Loucy (cell line): ENCODE measurements around the gene ZDHHC13.

Experiments
- H2AFZ ChIP-seq: fragments of 200-600 bp; sonication (generic); 2 replicates; pipeline ENCODE4 v1.6.0; 2016; ENCODE audit warnings: antibody characterized with exemption, mild to moderate bottlenecking, low read length, moderate library complexity
- H3F3A ChIP-seq: fragments of 200-600 bp; 2 replicates; pipeline ENCODE4 v1.6.0; 2016; ENCODE audit warnings: antibody characterized with exemption, low read depth, mild to moderate bottlenecking
- H3K27me3 ChIP-seq: fragments of 200-600 bp; sonication (generic); 2 replicates; pipeline ENCODE4 v1.6.1; 2014; ENCODE audit warnings: low read length, mild to moderate bottlenecking; ENCODE audit not compliant: insufficient read depth, poor library complexity, severe bottlenecking
- H3K36me3 ChIP-seq: fragments of 200-600 bp; sonication (generic); 2 replicates; pipeline ENCODE4 v1.6.1; 2016; ENCODE audit warnings: low read length; ENCODE audit not compliant: insufficient read depth
- H3K4me1 ChIP-seq: fragments of 200-600 bp; sonication (generic); 2 replicates; pipeline ENCODE4 v1.5.1; 2014; ENCODE audit warnings: low read length, mild to moderate bottlenecking; ENCODE audit not compliant: insufficient read depth, poor library complexity, severe bottlenecking
- H3K4me2 ChIP-seq: fragments of 200-600 bp; sonication (generic); 2 replicates; pipeline ENCODE4 v1.6.0; 2014; ENCODE audit warnings: antibody characterized with exemption, low read length, low read depth, mild to moderate bottlenecking; ENCODE audit not compliant: poor library complexity, severe bottlenecking
- H3K4me3 ChIP-seq: fragments of 200-600 bp; sonication (generic); 2 replicates; pipeline ENCODE4 v1.5.1; 2014; ENCODE audit warnings: low read length, mild to moderate bottlenecking, mixed read lengths; ENCODE audit not compliant: poor library complexity, severe bottlenecking
- H3K79me2 ChIP-seq: fragments of 200-600 bp; sonication (generic); 2 replicates; pipeline ENCODE4 v1.6.1; 2014; ENCODE audit warnings: low read length; ENCODE audit not compliant: insufficient read depth
- H3K9ac ChIP-seq: fragments of 200-600 bp; sonication (generic); 2 replicates; pipeline ENCODE4 v1.6.0; 2014; ENCODE audit warnings: mild to moderate bottlenecking, low read depth, low read length, moderate library complexity; ENCODE audit not compliant: poor library complexity, severe bottlenecking
- H3K9me2 ChIP-seq: fragments of 200-600 bp; sonication (generic); replicated peaks from 2 replicates; pipeline ENCODE4 v1.6.1; 2016; ENCODE audit warnings: low read depth, low read length, mixed read lengths
- H3K9me3 ChIP-seq: fragments of 200-600 bp; sonication (generic); 2 replicates; pipeline ENCODE4 v1.6.1; 2014; ENCODE audit warnings: mild to moderate bottlenecking, antibody characterized with exemption, low read length, low read depth; ENCODE audit not compliant: insufficient read depth
- H4K20me1 ChIP-seq: fragments of 200-600 bp; sonication (generic); 2 replicates; pipeline ENCODE4 v1.6.0; 2014; ENCODE audit warnings: antibody characterized with exemption, low read length, mild to moderate bottlenecking; ENCODE audit not compliant: insufficient read depth, poor library complexity, severe bottlenecking
- CTCF ChIP-seq: fragments of 200-600 bp; sonication (generic); conservative IDR thresholded peaks from 2 replicates; pipeline ENCODE4 v1.5.1; 2014; ENCODE audit warnings: mild to moderate bottlenecking, antibody characterized with exemption, low read length
- EZH2phosphoT487 ChIP-seq: fragments of 200-600 bp; IDR thresholded peaks from 2 replicates; pipeline ENCODE4 v1.6.1; 2018; ENCODE audit warnings: antibody characterized with exemption, mild to moderate bottlenecking, moderate library complexity, borderline replicate concordance

ZDHHC13 gene

DNA sequence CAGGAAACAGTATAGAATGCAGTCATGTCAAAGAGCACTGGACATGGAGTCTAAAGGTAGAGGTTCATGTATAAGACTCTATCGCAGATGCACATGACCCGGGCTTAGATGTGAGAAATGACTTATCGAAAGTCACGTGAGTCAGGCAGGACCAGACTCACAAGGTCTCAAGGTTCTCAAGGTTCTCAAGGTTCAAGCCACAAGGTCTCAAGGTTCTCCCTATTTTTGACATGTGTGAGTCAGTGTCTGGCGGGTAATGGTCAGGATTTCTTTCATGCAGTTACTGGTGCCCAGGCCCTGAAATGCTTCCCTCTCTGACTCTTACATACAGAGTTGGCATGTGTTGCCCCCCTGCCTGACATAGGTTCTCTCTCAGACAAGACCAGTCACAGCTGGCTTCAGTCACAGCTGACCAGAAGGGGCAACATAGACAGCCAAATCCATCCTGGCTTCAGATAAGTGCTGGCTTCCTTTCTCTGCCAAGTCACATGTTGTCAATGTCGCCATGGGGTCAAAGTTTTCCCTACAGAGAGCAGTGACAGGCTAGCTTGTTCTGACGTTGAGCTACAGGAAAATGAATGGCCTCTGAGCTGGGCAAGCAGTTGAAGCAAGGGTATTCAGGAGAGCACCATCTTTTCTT lies 74.7 kb downstream of the ZDHHC13 start:
- no peaks in the 10 kb centered on the region for H4K20me1 ChIP-seq
- H3K9me2 ChIP-seq: no peaks in the 10 kb centered on the region
- no peak for TF ChIP-seq EZH2phosphoT487
- no peak for TF ChIP-seq CTCF
- H3K4me3 ChIP-seq: no peak overlapping the region
- no peaks in the 10 kb centered on the region for H3K36me3 ChIP-seq
- H3K9me3 ChIP-seq: no peaks in the 10 kb centered on the region
- no peak overlapping the region for H3K4me2 ChIP-seq
- H3K79me2 ChIP-seq: no peaks in the 10 kb centered on the region
- H3K9ac ChIP-seq: no peak overlapping the region
- no peak overlapping the region for H2AFZ ChIP-seq
- no peaks in the 10 kb centered on the region for H3K27me3 ChIP-seq
- no peaks in the 10 kb centered on the region for H3F3A ChIP-seq
- peaks cover 3% of the 10 kb centered on the region for H3K4me1 ChIP-seq

GRCh38 chr11:19193916-19194315 lies 76.9 kb downstream of the ZDHHC13 start:
- Histone ChIP-seq H3K4me2 (peak overlapping the region; percentile 21), H3K79me2 (no peaks in the 10 kb centered on the region), H3F3A (peaks cover 1% of the 10 kb centered on the region), H3K4me3 (no peak overlapping the region), H3K9me2 (no peaks in the 10 kb centered on the region), H3K36me3 (no peaks in the 10 kb centered on the region), H3K9me3 (no peaks in the 10 kb centered on the region), H3K27me3 (no peaks in the 10 kb centered on the region), H3K9ac (peak overlapping the region; percentile 53), H2AFZ (peak overlapping the region; percentile 74; the same call in 1 of the 2 replicates), H3K4me1 (peaks cover 18% of the 10 kb centered on the region), H4K20me1 (no peaks in the 10 kb centered on the region)
- no peak for TF ChIP-seq EZH2phosphoT487
- no peak for TF ChIP-seq CTCF

DNA sequence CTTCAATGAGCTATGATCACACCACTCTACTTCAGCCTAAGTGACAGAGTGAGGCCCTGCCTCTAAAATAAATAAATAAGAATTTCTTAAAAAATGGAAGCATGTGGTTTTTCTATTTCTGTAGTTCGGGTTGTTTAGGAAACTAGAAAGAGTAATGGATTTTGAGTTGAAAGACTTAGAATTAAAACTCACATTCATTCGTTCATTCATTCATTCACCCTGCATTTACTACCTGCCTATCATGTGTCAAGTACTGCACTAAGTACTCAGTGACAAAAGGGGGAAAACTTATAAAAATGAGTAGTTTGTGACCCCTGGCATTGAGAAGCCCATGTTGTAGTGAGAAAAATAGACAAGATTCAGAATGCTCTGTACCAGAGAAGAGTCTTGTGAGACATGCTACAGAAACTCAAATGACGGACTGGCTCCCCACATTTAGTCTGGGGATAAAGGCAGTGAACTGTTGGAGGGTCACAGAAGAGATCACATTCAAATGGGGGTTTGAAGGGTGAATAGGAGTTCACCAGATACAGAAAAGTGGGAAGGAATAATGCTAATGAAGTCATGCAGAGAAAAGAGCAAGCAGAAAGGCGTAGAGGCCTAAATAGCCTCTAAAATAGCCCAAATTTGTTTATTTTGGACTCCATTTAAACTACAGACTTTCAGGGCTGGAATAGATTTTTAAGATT lies 77.8 kb downstream of the ZDHHC13 start:
- H4K20me1 ChIP-seq: no peaks in the 10 kb centered on the region
- H3K36me3 ChIP-seq: no peaks in the 10 kb centered on the region
- H3K4me2 ChIP-seq: no peak overlapping the region
- peaks cover 9% of the 10 kb centered on the region for H3F3A ChIP-seq
- no peaks in the 10 kb centered on the region for H3K27me3 ChIP-seq
- no peak overlapping the region for H3K4me3 ChIP-seq
- no peaks in the 10 kb centered on the region for H3K79me2 ChIP-seq
- no peak overlapping the region for H3K9ac ChIP-seq
- H2AFZ ChIP-seq: no peak overlapping the region
- no peaks in the 10 kb centered on the region for H3K9me2 ChIP-seq
- H3K4me1 ChIP-seq: peaks cover 26% of the 10 kb centered on the region
- no peak for TF ChIP-seq EZH2phosphoT487
- TF ChIP-seq CTCF: no peak
- H3K9me3 ChIP-seq: no peaks in the 10 kb centered on the region
